Measurements from ENCODE around the gene CNOT3. TPM values are rescaled to one million over a fixed set of nuclear protein-coding genes. Genes with fewer than 3 reads are reported as not detected.

CNOT3 gene
- total and polyA plus RNA-seq, 2 of the 13 experiments (the other 11 are each of a cell fraction or from before 2014, with no cell fraction given): 4.3 to 5.8 TPM

GRCh38 chr19:54189145-54189734 is 51.7 kb downstream of the CNOT3 start, which contains the start of gene MBOAT7 (continued):
- TF ChIP-seq KAT8 (CRISPR knock-in tag; IDR thresholded peaks at IDR 0.05) (0 out of 2 replicates have a peak, but pooled peaks have one; percentile 33), ZNF792 (CRISPR knock-in tag; IDR thresholded peaks at IDR 0.05) (no peak), ZNF639 (CRISPR knock-in tag; conservative IDR thresholded peaks at IDR 0.05) (0 out of 2 replicates have a peak, but pooled peaks have one; percentile 42), ZNF121 (CRISPR knock-in tag; IDR thresholded peaks at IDR 0.05) (peak; percentile 47; the same call in 1 of the 2 replicates), ADNP (CRISPR knock-in tag; IDR thresholded peaks at IDR 0.05) (no peak), ZNF343 (CRISPR knock-in tag; IDR thresholded peaks at IDR 0.05) (no peak), SNAI1 (CRISPR knock-in tag; IDR thresholded peaks at IDR 0.05; ENCODE audit: borderline replicate concordance) (no peak), ZNF672 (CRISPR knock-in tag; IDR thresholded peaks at IDR 0.05) (no peak), ZNF510 (CRISPR knock-in tag; IDR thresholded peaks at IDR 0.05; ENCODE audit: low read depth) (0 out of 2 replicates have a peak, but pooled peaks have one; percentile 47), ZNF160 (CRISPR knock-in tag; IDR thresholded peaks at IDR 0.05) (no peak), SRSF1 (optimal IDR thresholded peaks at IDR 0.05; ENCODE audit: low read depth, low read length) (no peak), PRDM10 (CRISPR knock-in tag; IDR thresholded peaks at IDR 0.05; ENCODE audit: low read depth) (no peak), TEAD2 (CRISPR knock-in tag; IDR thresholded peaks at IDR 0.05) (no peak), ZNF282 (IDR thresholded peaks at IDR 0.05; ENCODE audit: partially characterized antibody) (no peak), RFX3 (CRISPR knock-in tag; IDR thresholded peaks at IDR 0.05) (no peak), ZNF776 (CRISPR knock-in tag; IDR thresholded peaks at IDR 0.05) (no peak; the same call in 1 of the 2 replicates), KIAA2018 (CRISPR knock-in tag; IDR thresholded peaks at IDR 0.05; ENCODE audit: borderline replicate concordance) (no peak)

Data from HepG2 (cell line).